Upper lobe of left lung (tissue), 6 donors: ENCODE data around the gene PDLIM7. TPM values are rescaled to one million over a fixed set of nuclear protein-coding genes. Genes with fewer than 3 reads are reported as not detected.
"Not testable (repeated sequence)": the region's sequence is repeated elsewhere in the genome, so short reads cannot be mapped to it uniquely, and the experiment has no call there.

Source experiments
- ATAC-seq, 2 donors: fragments of 200-7000 bp; cut with Tn5 transposase; one replicate each; pipeline ENCODE4 v1.9.1; 2022; ENCODE audit warnings: mild to moderate bottlenecking in 2 of 2, moderate library complexity in 2 of 2; ENCODE audit not compliant: low FRiP score in 2 of 2
- DNase-seq, 2 donors: peaks; one replicate each; pipeline ENCODE4 v3.0.0-alpha.2; 2019 to 2020
- H3K27ac ChIP-seq, 4 donors: fragments of 200-600 bp; sonication (generic); one replicate each; pipeline ENCODE4 v1.5.1; 2016 to 2019
- H3K27me3 ChIP-seq, 4 donors: fragments of 200-600 bp; sonication (generic); one replicate each; pipeline ENCODE4 v1.5.1; 2017 to 2019
- H3K36me3 ChIP-seq, 4 donors: fragments of 200-600 bp; sonication (generic); one replicate each; pipeline ENCODE4 v1.5.1; 2016 to 2019
- H3K4me1 ChIP-seq, 4 donors: fragments of 200-600 bp; sonication (generic); one replicate each; pipeline ENCODE4 v1.5.1; 2018 to 2019
- H3K4me3 ChIP-seq, 4 donors: fragments of 200-600 bp; sonication (generic); one replicate each; pipeline ENCODE4 v1.5.1; 2017 to 2019; ENCODE audit warnings: mild to moderate bottlenecking in 2 of 4, moderate library complexity in 1 of 4
- H3K9me3 ChIP-seq, 4 donors: fragments of 200-600 bp; sonication (generic); one replicate each; pipeline ENCODE4 v1.5.1; 2018 to 2019
- EP300 ChIP-seq, 4 donors: sonication (generic); formaldehyde crosslinking; IDR thresholded peaks; one replicate each; pipeline ENCODE4 v1.5.1; 2017; ENCODE audit warnings: antibody characterized with exemption in 4 of 4, control low read depth in 2 of 4
- POLR2A ChIP-seq, 4 donors: fragments of 450-650 bp; IDR thresholded peaks; one replicate each; pipeline ENCODE4 v1.5.1; 2016 to 2017; ENCODE audit warnings: antibody characterized with exemption in 4 of 4, mild to moderate bottlenecking in 2 of 4
- POLR2AphosphoS5 ChIP-seq, 2 donors: sonication (generic); formaldehyde crosslinking; IDR thresholded peaks; one replicate each; pipeline ENCODE4 v1.5.1; 2017; ENCODE audit warnings: antibody characterized with exemption in 2 of 2
- WGBS, 2 donors: methylation state at CpG; one replicate each; pipeline ENCODE4 v1.1.5; 2017 to 2018; 5-methylcytosine and 5-hydroxymethylcytosine counted together
- total RNA-seq, 6 donors: library from RNA; depleted of rRNA in 4 of 6; stranded (reverse); fragments of >200 nt in 4 of 6; gene quantifications; one replicate each; pipeline versions ENCODE4 v1.1.0 to v1.2.1, GENCODE V29; 2016 to 2021
- TF ChIP-seq, protein P1 (sequence below), 6 experiments: fragments of 450-650 bp in 4 of 6; fragments of 200-600 bp in 2 of 6; sonication (generic) in 2 of 6; IDR thresholded peaks; one replicate each; pipeline ENCODE4 v1.5.1; 2016 to 2019; ENCODE audit warnings: antibody characterized with exemption in 6 of 6
- donor health status: DM: no; HTN: no; CAD: no; lungs with moderate emphysema.
- donor health status: DM: no; HTN: yes; CAD: no; lungs with severe emphysema.

PDLIM7 gene
- total RNA-seq, 6 donors from 2014 or later, result 32.0 to 142 (median 75.8) TPM

DNA sequence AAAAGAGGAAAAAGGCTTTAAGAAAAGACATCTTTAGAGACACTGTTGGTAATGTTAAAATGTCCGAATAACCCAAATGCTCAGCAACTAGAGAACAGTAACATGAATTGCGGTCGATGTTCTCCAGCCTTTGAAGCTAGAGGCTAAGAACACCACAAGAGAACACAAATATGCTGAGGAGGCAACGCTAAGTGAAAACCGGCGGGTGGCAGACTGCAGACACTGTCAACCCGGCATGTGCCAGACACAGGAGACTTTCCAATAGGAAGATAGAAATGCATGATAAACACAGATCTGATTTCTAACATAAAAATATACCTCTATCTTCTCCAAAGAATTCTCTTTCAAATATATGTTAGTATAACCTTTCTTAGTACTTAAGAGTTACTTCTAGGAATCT lies 37.7 kb upstream of the PDLIM7 start:
- no peak for DNase-seq
- H3K27me3 ChIP-seq, result no peaks in the 10 kb centered on the region
- ATAC-seq, result no peak
- H3K36me3 ChIP-seq, result peaks cover 0 to 82% (median 56%) of the 10 kb centered on the region in 4 donors
- peaks cover 9 to 26% (median 14%) of the 10 kb centered on the region in 4 donors for H3K4me1 ChIP-seq
- H3K4me3 ChIP-seq, result no peak overlapping the region
- TF ChIP-seq EP300 (IDR thresholded peaks at IDR 0.05), result no peak
- TF ChIP-seq POLR2AphosphoS5 (IDR thresholded peaks at IDR 0.05), result no peak
- TF ChIP-seq POLR2A (IDR thresholded peaks at IDR 0.05), result no peak
- TF ChIP-seq, protein P1, sequence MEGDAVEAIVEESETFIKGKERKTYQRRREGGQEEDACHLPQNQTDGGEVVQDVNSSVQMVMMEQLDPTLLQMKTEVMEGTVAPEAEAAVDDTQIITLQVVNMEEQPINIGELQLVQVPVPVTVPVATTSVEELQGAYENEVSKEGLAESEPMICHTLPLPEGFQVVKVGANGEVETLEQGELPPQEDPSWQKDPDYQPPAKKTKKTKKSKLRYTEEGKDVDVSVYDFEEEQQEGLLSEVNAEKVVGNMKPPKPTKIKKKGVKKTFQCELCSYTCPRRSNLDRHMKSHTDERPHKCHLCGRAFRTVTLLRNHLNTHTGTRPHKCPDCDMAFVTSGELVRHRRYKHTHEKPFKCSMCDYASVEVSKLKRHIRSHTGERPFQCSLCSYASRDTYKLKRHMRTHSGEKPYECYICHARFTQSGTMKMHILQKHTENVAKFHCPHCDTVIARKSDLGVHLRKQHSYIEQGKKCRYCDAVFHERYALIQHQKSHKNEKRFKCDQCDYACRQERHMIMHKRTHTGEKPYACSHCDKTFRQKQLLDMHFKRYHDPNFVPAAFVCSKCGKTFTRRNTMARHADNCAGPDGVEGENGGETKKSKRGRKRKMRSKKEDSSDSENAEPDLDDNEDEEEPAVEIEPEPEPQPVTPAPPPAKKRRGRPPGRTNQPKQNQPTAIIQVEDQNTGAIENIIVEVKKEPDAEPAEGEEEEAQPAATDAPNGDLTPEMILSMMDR (IDR thresholded peaks at IDR 0.05), result no peak
- WGBS, 2 donors, result 91 to 94% methylated on average over 7 of the region's 7 CpGs
- H3K9me3 ChIP-seq, result no peaks in the 10 kb centered on the region
- no peak overlapping the region for H3K27ac ChIP-seq

DNA sequence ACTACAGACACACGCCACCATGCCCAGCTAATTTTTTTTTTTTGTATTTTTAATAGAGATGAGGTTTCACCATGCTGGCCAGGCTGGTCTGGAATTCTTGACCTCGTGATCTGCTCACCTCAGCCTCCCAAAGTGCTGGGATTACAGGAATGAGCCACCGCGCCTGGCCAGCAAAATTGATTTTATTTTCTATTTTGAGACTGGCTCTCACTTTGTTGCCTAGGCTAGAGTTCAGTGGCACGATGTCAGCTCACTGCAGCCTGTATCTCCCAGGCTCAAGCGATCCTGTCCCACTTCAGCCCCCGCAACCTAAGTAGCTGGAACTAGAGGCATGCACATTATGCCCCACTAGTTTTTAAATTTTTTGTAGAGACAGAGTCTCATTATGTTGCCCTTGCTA lies 37.0 kb upstream of the PDLIM7 start:
- WGBS, 2 donors, result 97% methylated on average over 7 of the region's 7 CpGs
- H3K27ac ChIP-seq, ATAC-seq, H3K9me3 ChIP-seq, H3K27me3 ChIP-seq, H3K4me3 ChIP-seq, DNase-seq: not testable (repeated sequence)
- Histone ChIP-seq H3K36me3 (peaks cover 0 to 89% (median 61%) of the 10 kb centered on the region in 4 donors), H3K4me1 (peaks cover 6 to 22% (median 14%) of the 10 kb centered on the region in 4 donors)

DNA sequence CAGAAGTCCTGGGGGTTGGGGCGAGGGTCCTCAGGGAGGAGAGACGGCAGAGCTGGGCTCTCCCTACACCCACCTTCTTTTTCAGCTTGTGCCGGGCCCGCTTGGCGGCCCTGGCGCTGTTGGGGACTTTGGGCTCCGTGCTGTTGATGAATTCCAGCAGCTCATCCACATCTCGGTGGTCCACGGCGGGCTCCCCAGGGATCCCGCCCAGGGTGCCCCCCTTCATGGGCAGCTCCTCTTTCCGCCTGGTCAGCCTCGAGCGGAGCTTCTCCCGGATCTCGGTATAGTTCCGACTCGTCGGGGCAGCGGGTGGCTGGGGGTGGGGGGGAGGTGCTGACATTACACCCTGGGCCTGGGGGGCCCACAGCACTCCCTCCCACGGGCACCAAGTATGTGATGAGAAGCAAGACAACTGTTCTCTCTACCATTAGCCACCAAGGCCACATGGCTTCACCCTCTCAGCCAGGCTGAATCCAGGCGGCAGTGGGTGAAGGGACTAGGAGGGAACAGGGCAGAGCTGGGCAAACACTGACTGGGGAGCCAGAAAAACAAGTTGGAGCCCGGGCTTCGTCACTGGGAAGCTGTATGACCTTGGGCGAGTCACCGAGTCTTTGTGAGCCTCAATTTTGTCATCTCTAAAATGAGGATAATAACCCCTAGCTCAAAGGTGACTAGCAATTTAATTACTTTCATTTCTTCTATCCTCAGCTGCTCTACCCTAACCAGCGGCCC lies 34.0 kb upstream of the PDLIM7 start:
- no peak for DNase-seq
- WGBS, 2 donors, result 92 to 93% methylated on average over 20 to 26 of the region's 27 CpGs
- no peak for ATAC-seq
- Histone ChIP-seq H3K4me3 (no peak overlapping the region), H3K27me3 (no peaks in the 10 kb centered on the region), H3K9me3 (no peaks in the 10 kb centered on the region), H3K36me3 (peaks cover 6 to 96% (median 66%) of the 10 kb centered on the region in 4 donors), H3K27ac (peak overlapping the region in 1 of 4 donors; percentile 10), H3K4me1 (peaks cover 0 to 4% (median 0%) of the 10 kb centered on the region in 4 donors)
- no peak for TF ChIP-seq POLR2A (IDR thresholded peaks at IDR 0.05)
- no peak for TF ChIP-seq POLR2AphosphoS5 (IDR thresholded peaks at IDR 0.05)
- TF ChIP-seq EP300 (IDR thresholded peaks at IDR 0.05), result no peak
- TF ChIP-seq, protein P1 (IDR thresholded peaks at IDR 0.05), result no peak

DNA sequence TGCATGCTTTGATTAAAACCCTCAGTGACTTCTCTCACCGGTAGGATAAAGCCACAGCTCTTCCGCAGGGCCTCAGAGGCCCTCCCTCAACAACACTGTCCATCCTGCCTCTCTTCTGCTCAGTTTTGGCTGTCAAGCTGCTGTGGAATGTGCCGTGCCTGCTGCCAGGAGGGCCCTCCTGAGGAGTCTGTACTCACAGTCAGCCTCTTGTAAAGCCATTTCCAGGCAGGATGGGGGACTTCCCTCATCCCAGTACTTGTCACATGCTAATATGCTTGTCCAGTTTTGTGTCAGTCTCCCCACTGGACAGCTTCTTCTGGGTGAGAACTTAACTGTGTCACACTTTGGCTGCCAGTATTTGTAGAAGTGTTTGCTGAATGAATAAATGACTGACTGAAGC lies 33.2 kb upstream of the PDLIM7 start:
- ATAC-seq (no peak), DNase-seq (no peak)
- no peaks in the 10 kb centered on the region for H3K27me3 ChIP-seq
- H3K36me3 ChIP-seq, result peaks cover 6 to 96% (median 65%) of the 10 kb centered on the region in 4 donors
- H3K27ac ChIP-seq, result peak overlapping the region in 1 of 4 donors; percentile 10
- no peaks in the 10 kb centered on the region for H3K9me3 ChIP-seq
- H3K4me3 ChIP-seq, result no peak overlapping the region
- WGBS, 2 donors, result 65 to 69% methylated on average over 3 of the region's 3 CpGs
- no peak for TF ChIP-seq POLR2A (IDR thresholded peaks at IDR 0.05)
- TF ChIP-seq, protein P1 (IDR thresholded peaks at IDR 0.05), result no peak
- TF ChIP-seq EP300 (IDR thresholded peaks at IDR 0.05), result no peak
- TF ChIP-seq POLR2AphosphoS5 (IDR thresholded peaks at IDR 0.05), result no peak
- H3K4me1 ChIP-seq, result peaks cover 0 to 4% (median 0%) of the 10 kb centered on the region in 4 donors

DNA sequence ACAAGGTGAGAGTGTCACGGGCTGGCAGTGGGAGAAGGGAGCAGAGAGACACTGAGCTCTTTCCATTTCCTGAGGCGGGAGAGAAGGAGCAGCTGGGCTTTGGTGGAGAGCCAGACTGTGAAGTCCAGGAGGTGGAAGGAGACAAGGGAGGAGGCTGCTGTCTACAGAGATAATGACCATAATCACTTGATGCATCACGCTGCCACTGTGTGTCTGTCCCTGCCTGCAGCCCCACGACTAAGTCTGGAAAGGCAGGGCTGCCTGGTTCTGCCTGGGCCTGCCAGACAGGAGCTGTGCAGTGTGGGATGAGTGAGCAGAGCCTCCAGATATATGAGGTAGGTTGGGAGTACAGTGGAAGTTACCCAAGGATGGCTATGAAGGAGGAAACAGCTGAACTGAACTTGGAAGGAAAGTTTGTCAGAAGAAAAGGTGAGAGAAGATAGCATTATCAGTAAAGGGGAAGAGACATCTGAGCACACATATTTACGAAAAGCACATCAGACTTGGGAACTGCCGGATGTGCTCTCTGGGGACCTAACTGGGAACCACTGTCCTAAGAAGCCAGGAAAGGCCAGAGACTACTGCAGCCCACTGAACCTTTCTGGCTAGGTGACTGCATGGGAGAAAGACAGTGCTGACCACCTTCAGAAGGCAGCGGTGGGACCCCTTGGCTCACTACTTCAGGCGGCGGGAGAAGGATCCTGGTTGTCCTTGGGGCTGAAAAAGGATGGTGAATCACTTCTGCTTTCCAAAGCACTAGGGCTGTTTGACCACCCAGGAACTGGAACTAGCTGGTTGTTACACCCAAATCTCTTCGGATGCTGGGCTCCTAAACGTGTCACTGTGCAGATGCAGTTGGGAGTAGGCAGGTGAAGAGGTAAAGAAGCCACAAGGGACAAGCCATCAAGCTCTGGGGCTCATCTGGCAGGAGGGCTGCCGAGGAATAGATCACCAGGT lies 32.1 kb upstream of the PDLIM7 start:
- TF ChIP-seq EP300 (IDR thresholded peaks at IDR 0.05) (no peak), POLR2A (IDR thresholded peaks at IDR 0.05) (no peak)
- 90% methylated on average over 12 of the region's 12 CpGs for WGBS, 2 donors
- H3K4me1 ChIP-seq, result peaks cover 0 to 4% (median 0%) of the 10 kb centered on the region in 4 donors
- H3K4me3 ChIP-seq, result no peak overlapping the region
- H3K36me3 ChIP-seq, result peaks cover 6 to 94% (median 71%) of the 10 kb centered on the region in 4 donors
- no peaks in the 10 kb centered on the region for H3K27me3 ChIP-seq
- no peak overlapping the region for H3K27ac ChIP-seq
- no peaks in the 10 kb centered on the region for H3K9me3 ChIP-seq
- no peak for ATAC-seq
- DNase-seq, result no peak
